ENCODE measurements around the gene ANKS6. TPM values are rescaled to one million over a fixed set of nuclear protein-coding genes. Genes with fewer than 3 reads are reported as not detected.

Gene ANKS6
- total RNA-seq, 1 experiment from 2014 or later: 21.8 TPM

DNA sequence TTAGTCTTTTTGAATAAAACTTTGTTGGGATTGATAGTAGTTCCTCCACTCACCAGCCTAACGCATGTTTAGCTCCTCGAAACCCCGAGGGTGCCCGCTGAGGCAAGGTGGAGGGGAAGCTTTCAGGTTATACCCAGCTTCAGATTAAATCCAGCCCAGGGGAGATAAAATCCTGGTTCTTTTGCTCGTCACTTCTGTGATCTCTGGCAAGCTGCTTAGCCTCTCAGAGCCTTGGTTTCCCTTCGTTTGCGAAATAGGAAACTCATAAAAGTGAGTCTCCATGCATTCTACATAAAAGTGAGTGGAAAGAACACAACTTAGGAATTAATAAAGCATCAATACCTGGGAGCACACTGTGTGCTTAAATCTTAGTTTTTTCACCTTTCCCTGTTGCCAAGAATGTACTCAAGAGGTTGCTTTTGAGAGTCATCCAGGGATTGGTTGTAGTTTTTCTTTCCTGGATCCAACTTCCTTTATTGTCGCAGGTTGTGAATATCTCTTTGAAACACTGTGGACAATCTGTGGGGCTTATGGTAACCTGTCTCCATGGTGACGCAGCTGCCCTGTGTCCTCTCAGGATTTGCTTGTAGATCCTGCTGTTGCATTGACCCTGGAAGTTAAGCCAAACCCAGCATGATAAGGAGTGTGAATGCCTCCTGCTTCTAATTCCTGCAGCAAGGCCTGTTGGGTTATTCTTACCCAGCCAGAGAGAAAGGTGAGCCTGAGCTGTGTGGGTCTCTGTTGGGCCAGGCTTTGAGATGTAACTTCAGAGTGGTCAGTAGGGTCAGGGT lies 13.2 kb upstream of the ANKS6 start:
- no peak overlapping the region for H3K4me3 Mint-ChIP-seq (ENCODE audit: unreplicated experiment)
- TF ChIP-seq CTCF (IDR thresholded peaks at IDR 0.05; ENCODE audit: unreplicated experiment): no peak
- ChIA-PET CTCF (interaction anchor here (0.6 to 1.8 kb wide), 4 partner anchors 35 to 331 kb away, joined by 3 to 8 read pairs (median 5); no protein-coding TSS in a partner anchor), POLR2A (no interaction called here)
- no peaks in the 10 kb centered on the region for H3K9me3 Mint-ChIP-seq (ENCODE audit: unreplicated experiment)
- no peak overlapping the region for H3K27ac Mint-ChIP-seq (ENCODE audit: low read depth, unreplicated experiment)
- DNase-seq (ENCODE audit: unreplicated experiment): no peak
- H3K36me3 Mint-ChIP-seq (ENCODE audit: insufficient read depth, unreplicated experiment): no peaks in the 10 kb centered on the region
- peaks cover 27% of the 10 kb centered on the region for H3K27me3 Mint-ChIP-seq (ENCODE audit: insufficient read depth, unreplicated experiment)
- no TSS peak for BruUV-seq (replicated peaks)
- intact Hi-C loops (cut with micrococcal nuclease): no loop called here
- peaks cover 28% of the 10 kb centered on the region for H3K4me1 Mint-ChIP-seq (ENCODE audit: insufficient read depth, unreplicated experiment)

- no TSS peak for BruUV-seq (replicated peaks)
- DNase-seq (ENCODE audit: unreplicated experiment): no peak
- Mint-ChIP-seq H3K9me3 (ENCODE audit: unreplicated experiment) (no peaks in the 10 kb centered on the region), H3K27me3 (ENCODE audit: insufficient read depth, unreplicated experiment) (peaks cover 28% of the 10 kb centered on the region), H3K4me1 (ENCODE audit: insufficient read depth, unreplicated experiment) (peaks cover 33% of the 10 kb centered on the region), H3K27ac (ENCODE audit: low read depth, unreplicated experiment) (no peak overlapping the region), H3K36me3 (ENCODE audit: insufficient read depth, unreplicated experiment) (no peaks in the 10 kb centered on the region), H3K4me3 (ENCODE audit: unreplicated experiment) (no peak overlapping the region)
- intact Hi-C loops (cut with micrococcal nuclease): no loop called here
- TF ChIP-seq CTCF (IDR thresholded peaks at IDR 0.05; ENCODE audit: unreplicated experiment): no peak
- ChIA-PET POLR2A (no interaction called here), CTCF (interaction anchor here (0.6 to 1.8 kb wide), 5 partner anchors 17 to 332 kb away, joined by 3 to 8 read pairs (median 4); no protein-coding TSS in a partner anchor)
These were observed 12.5 kb upstream of the ANKS6 start for GRCh38 chr9:98808875-98809274.

DNA sequence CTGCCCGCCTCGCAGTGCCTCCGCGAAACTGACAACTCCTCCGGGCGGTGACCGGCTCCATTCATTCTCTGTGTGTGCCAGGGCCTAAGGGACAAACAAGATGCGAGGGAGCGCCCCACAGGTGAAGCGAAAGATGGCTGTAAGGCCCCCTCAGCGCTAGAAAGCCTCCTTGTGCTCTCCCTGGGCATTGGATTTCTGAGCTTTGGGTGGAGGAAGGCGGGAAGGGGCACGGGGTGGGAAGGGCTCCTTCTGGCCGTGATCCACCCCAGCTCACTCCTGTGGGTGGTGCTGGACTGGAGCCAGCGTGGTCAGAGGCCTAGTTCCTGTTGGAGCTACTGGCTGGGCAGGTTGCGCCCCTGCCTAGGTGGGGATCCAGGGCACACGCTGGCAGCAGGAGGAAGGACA lies 12.1 kb upstream of the ANKS6 start:
- no peak for DNase-seq (ENCODE audit: unreplicated experiment)
- no TSS peak for BruUV-seq (replicated peaks)
- POLR2A ChIA-PET: no interaction called here

More for the DNA sequence above, 12.1 kb upstream of the ANKS6 start:
- peaks cover 36% of the 10 kb centered on the region for H3K4me1 Mint-ChIP-seq (ENCODE audit: insufficient read depth, unreplicated experiment)
- CTCF ChIA-PET: interaction anchor here (0.8 to 2.8 kb wide), 6 partner anchors 10 to 332 kb away, joined by 3 to 13 read pairs (median 5); no protein-coding TSS in a partner anchor
- H3K27ac Mint-ChIP-seq (ENCODE audit: low read depth, unreplicated experiment): no peak overlapping the region
- intact Hi-C loops (cut with micrococcal nuclease): no loop called here
- H3K36me3 Mint-ChIP-seq (ENCODE audit: insufficient read depth, unreplicated experiment): no peaks in the 10 kb centered on the region
- TF ChIP-seq CTCF (IDR thresholded peaks at IDR 0.05; ENCODE audit: unreplicated experiment): no peak
- H3K9me3 Mint-ChIP-seq (ENCODE audit: unreplicated experiment): no peaks in the 10 kb centered on the region
- no peak overlapping the region for H3K4me3 Mint-ChIP-seq (ENCODE audit: unreplicated experiment)
- peaks cover 33% of the 10 kb centered on the region for H3K27me3 Mint-ChIP-seq (ENCODE audit: insufficient read depth, unreplicated experiment)
